K562 (cell line): ENCODE measurements around the gene CXCL6. TPM values are rescaled to one million over a fixed set of nuclear protein-coding genes. Genes with fewer than 3 reads are reported as not detected.

Source experiments
- ATAC-seq: fragments of 200-7000 bp; cut with Tn5 transposase; 3 replicates; pipeline ENCODE4 v1.9.1; 2020; ENCODE audit warnings: moderate library complexity
- BruUV-seq: library from RNA; stranded (reverse); fragments of 400-500 nt; replicated peaks from 2 replicates; lab custom pipeline; 2021; lab: Mats Ljungman, UMichigan
- CTCF ChIA-PET: fragments of 300-600 bp; formaldehyde crosslinking; extraction: SDS; loops from one replicate; lab custom pipeline; 2021; ENCODE audit warnings: low intra/inter-chr PET ratio; lab: Yijun Ruan, JAX
- POLR2A ChIA-PET: fragments of 300-600, 350-650 bp; sonication (Branson Sonifier 250); formaldehyde crosslinking; extraction: SDS; loops from one replicate; lab custom pipeline; 2021; ENCODE audit warnings: antibody characterized with exemption, inconsistent platforms; lab: Yijun Ruan, JAX
- DNase-seq, 4 experiments: peaks; one replicate each; pipeline versions ENCODE4 v3.0.0 to v3.0.0-alpha.2; 2011 to 2018; ENCODE audit warnings: low spot score in 3 of 4, mixed read lengths in 3 of 4; ENCODE audit errors: extremely low read depth in 1 of 4
- FAIRE-seq: peaks from 2 replicates; lab custom pipeline; 2011; peaks lifted over from hg19 to GRCh38; lab: Jason Lieb, UNC
- H2AFZ ChIP-seq: 2 replicates; pipeline ENCODE4 v1.6.0; 2011; ENCODE audit warnings: low read depth, low read length, control low read depth, inconsistent platforms
- H3K27ac ChIP-seq: fragments of 200-600 bp; 3 replicates; pipeline ENCODE4 v1.8.0; 2011; ENCODE audit warnings: low read depth, mild to moderate bottlenecking, control low read depth, inconsistent platforms, low read length, moderate library complexity, mixed read lengths; ENCODE audit errors: extremely low read depth
- H3K27me3 ChIP-seq, 2 experiments: fragments of 300-600 bp in 1 of 2; 2 replicates in 1 of 2; 3 replicates in 1 of 2; pipeline versions ENCODE4 v1.6.0 to v1.8.0; 2011; ENCODE audit warnings: inconsistent platforms in 2 of 2, low read length in 2 of 2, mild to moderate bottlenecking in 1 of 2, mixed read lengths in 1 of 2, moderate library complexity in 1 of 2; ENCODE audit not compliant: control insufficient read depth in 2 of 2, insufficient read depth in 2 of 2
- H3K36me3 ChIP-seq: fragments of 300-600 bp; 3 replicates; pipeline ENCODE4 v1.8.0; 2011; ENCODE audit warnings: mild to moderate bottlenecking, low read length, inconsistent platforms; ENCODE audit not compliant: control insufficient read depth, insufficient read depth
- H3K4me1 ChIP-seq, 2 experiments: fragments of 200-600 bp in 1 of 2; replicated peaks in 1 of 2; 2 replicates in 1 of 2; 3 replicates in 1 of 2; pipeline versions ENCODE4 v1.5.1 to v1.8.0; 2011; ENCODE audit warnings: inconsistent platforms in 2 of 2, low read length in 2 of 2, mild to moderate bottlenecking in 1 of 2, mixed read lengths in 1 of 2, moderate library complexity in 1 of 2; ENCODE audit not compliant: control insufficient read depth in 2 of 2, insufficient read depth in 2 of 2
- H3K4me2 ChIP-seq: 2 replicates; pipeline ENCODE4 v1.6.1; 2011; ENCODE audit warnings: low read length, control low read depth, inconsistent platforms, mixed read lengths; ENCODE audit not compliant: insufficient read depth
- H3K4me3 ChIP-seq: fragments of 200-600 bp; sonication (generic), shearing (Covaris generic); 2 replicates; pipeline ENCODE4 v1.5.1; 2016; ENCODE audit warnings: control low read depth, inconsistent platforms
- H3K79me2 ChIP-seq: fragments of 200-600 bp; 3 replicates; pipeline ENCODE4 v1.8.0; 2011; ENCODE audit warnings: low read length, inconsistent platforms; ENCODE audit not compliant: control insufficient read depth, insufficient read depth
- H3K9ac ChIP-seq, 2 experiments: 2 replicates each; pipeline versions ENCODE4 v1.6.0 to v1.6.1; 2011; ENCODE audit warnings: low read depth in 2 of 2, low read length in 2 of 2, control low read depth in 1 of 2, inconsistent platforms in 1 of 2, mild to moderate bottlenecking in 1 of 2, mixed read lengths in 1 of 2; ENCODE audit not compliant: insufficient read depth in 1 of 2
- H3K9me1 ChIP-seq: one replicate; pipeline ENCODE4 v1.6.0; 2011; ENCODE audit warnings: inconsistent platforms, mild to moderate bottlenecking, low read length, moderate library complexity; ENCODE audit not compliant: control insufficient read depth, insufficient read depth
- H3K9me3 ChIP-seq: replicated peaks from 2 replicates; pipeline ENCODE4 v1.5.1; 2011; ENCODE audit warnings: low read depth, low read length, inconsistent platforms; ENCODE audit not compliant: control insufficient read depth, insufficient read depth
- H4K20me1 ChIP-seq: replicated peaks from 2 replicates; pipeline ENCODE4 v1.6.1; 2011; ENCODE audit warnings: low read length, inconsistent platforms, mixed read lengths; ENCODE audit not compliant: control insufficient read depth, insufficient read depth
- CHD1 ChIP-seq: fragments of 200-600 bp; sonication (generic); IDR thresholded peaks from one replicate; pipeline ENCODE4 v1.6.1; 2012; ENCODE audit warnings: mild to moderate bottlenecking, moderate library complexity, low read length, inconsistent platforms
- MAZ ChIP-seq, 2 experiments: fragments of 450-650 bp in 1 of 2; sonication (generic) in 1 of 2; formaldehyde crosslinking; IDR thresholded peaks in 1 of 2; conservative IDR thresholded peaks in 1 of 2; 2 replicates each; pipeline versions ENCODE4 v1.4.0 to v1.5.0; 2020; ENCODE audit warnings: mild to moderate bottlenecking in 1 of 2, missing genetic modification reagents in 1 of 2
- MED1 ChIP-seq: sonication (generic); formaldehyde crosslinking; IDR thresholded peaks from 2 replicates; pipeline ENCODE4 v1.8.1; 2023; ENCODE audit warnings: missing genetic modification reagents, borderline replicate concordance
- PBX2 ChIP-seq, 2 experiments: IDR thresholded peaks in 1 of 2; conservative IDR thresholded peaks in 1 of 2; 2 replicates each; pipeline ENCODE4 v1.6.1; 2016; ENCODE audit warnings: low read depth in 2 of 2, mild to moderate bottlenecking in 1 of 2, missing compliant biosample characterization in 1 of 2, missing genetic modification characterization in 1 of 2, moderate library complexity in 1 of 2
- POLR3A ChIP-seq: IDR thresholded peaks from 2 replicates; pipeline ENCODE4 v1.6.1; 2011; ENCODE audit warnings: borderline replicate concordance, mild to moderate bottlenecking, moderate library complexity; ENCODE audit not compliant: insufficient read length, insufficient read depth; ENCODE audit errors: extremely low read depth
- RAD21 ChIP-seq, 2 experiments: fragments of 250-450 bp in 1 of 2; fragments of 450-650 bp in 1 of 2; sonication (Bioruptor Pico) in 1 of 2; formaldehyde crosslinking in 1 of 2; IDR thresholded peaks in 1 of 2; conservative IDR thresholded peaks in 1 of 2; 2 replicates each; pipeline versions ENCODE4 v1.4.0 to v1.8.0; 2020 to 2022; ENCODE audit warnings: mild to moderate bottlenecking in 2 of 2, moderate library complexity in 1 of 2
- RAD51 ChIP-seq: fragments of 450-650 bp; IDR thresholded peaks from 2 replicates; pipeline ENCODE4 v1.7.1; 2016; ENCODE audit warnings: low read depth, mild to moderate bottlenecking, borderline replicate concordance
- REST ChIP-seq, 2 experiments: fragments of 450-650 bp; formaldehyde crosslinking in 1 of 2; IDR thresholded peaks; 2 replicates each; pipeline versions ENCODE4 v1.4.0 to v1.6.1; 2014 to 2020; ENCODE audit warnings: mild to moderate bottlenecking in 2 of 2, borderline replicate concordance in 1 of 2, low read depth in 1 of 2
- ZNF764 ChIP-seq: fragments of 250-450 bp; sonication (Bioruptor Pico); IDR thresholded peaks from 2 replicates; pipeline ENCODE4 v1.4.0; 2020; ENCODE audit warnings: low read depth, mild to moderate bottlenecking, moderate library complexity
- ZNF830 ChIP-seq: fragments of 250-450 bp; sonication (Bioruptor Pico); IDR thresholded peaks from 2 replicates; pipeline ENCODE4 v1.5.0; 2021; ENCODE audit warnings: mild to moderate bottlenecking
- WGBS: fragments of 100-300 bp; shearing (Covaris generic); methylation state at CpG from one replicate; pipeline ENCODE4 v1.1.6; 2016; ENCODE audit warnings: low coverage, mixed read lengths; ENCODE audit not compliant: insufficient coverage; ENCODE audit errors: missing lambda C conversion rate; 5-methylcytosine and 5-hydroxymethylcytosine counted together
- in situ Hi-C: fragments of 300-500 bp; cut with MboI; formaldehyde crosslinking; loops from 4 replicates; pipeline ENCODE4 v1.15.0; 2018; ENCODE audit warnings: inconsistent platforms, mixed read lengths
- intact Hi-C: fragments of 100-400 bp; cut with micrococcal nuclease; formaldehyde crosslinking; loops from 2 replicates; pipeline ENCODE4 v1.14.2; 2022
- polyA plus RNA-seq, 8 experiments: library from polyadenylated mRNA; depleted of rRNA in 4 of 8; stranded (reverse) in 5 of 8; unstranded in 3 of 8; fragments of >200 nt; fragmentation: Nextera tagmentation in 2 of 8; fragmentation: Illumina TruSeq in 1 of 8; extraction: Ambion mirVana in 2 of 8; extraction: Trizol in 1 of 8; gene quantifications; 2 replicates each; pipeline versions ENCODE4 v1.2.1 to v1.2.3, GENCODE V29; 2011 to 2014; ENCODE audit warnings: inconsistent platforms in 1 of 8, missing spikeins in 1 of 8
- total RNA-seq, 7 experiments: library from RNA; depleted of rRNA in 6 of 7; stranded (reverse); fragments of >200 nt in 6 of 7; fragmentation: Illumina TruSeq in 2 of 7; extraction: Trizol in 2 of 7; gene quantifications; 2 replicates each; pipeline versions ENCODE4 v1.2.1 to v1.2.3, GENCODE V29; 2011 to 2021; ENCODE audit warnings: low replicate concordance in 1 of 7

The CXCL6 gene
- total and polyA plus RNA-seq, 9 of the 15 experiments (the other 6 are each of a cell fraction or from before 2014, with no cell fraction given) = not detected

- peak; percentile 64 for ATAC-seq
- Histone ChIP-seq H3K27ac (no peak overlapping the region), H3K79me2 (no peaks in the 10 kb centered on the region), H3K4me2 (no peak overlapping the region), H3K4me1 (peaks cover 7 to 9% of the 10 kb centered on the region in 2 experiments; a peak in 4 of 5 replicates), H3K9me1 (no peaks in the 10 kb centered on the region), H2AFZ (no peak overlapping the region), H3K4me3 (no peak overlapping the region), H3K36me3 (no peaks in the 10 kb centered on the region), H3K9ac (no peak overlapping the region), H3K9me3 (no peaks in the 10 kb centered on the region), H3K27me3 (no peaks in the 10 kb centered on the region), H4K20me1 (no peaks in the 10 kb centered on the region)
- DNase-seq = peak in 2 of 4 experiments; percentile 46 to 56
- ChIA-PET CTCF (interaction anchor here (0.5 to 0.8 kb wide), 3 partner anchors 177 to 270 kb away, joined by 3 to 5 read pairs (median 3); no protein-coding TSS in a partner anchor), POLR2A (no interaction called here)
- intact Hi-C loops (loop anchor here (1.0 kb wide), 2 partner anchors 135 to 202 kb away; no protein-coding TSS in a partner anchor), in situ Hi-C loops (no loop called here)
- peak; percentile 86 for FAIRE-seq
- no TSS peak for BruUV-seq
- 24% methylated on average over 2 of the region's 2 CpGs for WGBS
- TF ChIP-seq ZNF830 (CRISPR knock-in tag) (no peak), PBX2 (CRISPR knock-in tag; IDR thresholded peaks at IDR 0.05; ENCODE audit: low read depth) (no peak), PBX2 (tag; conservative IDR thresholded peaks at IDR 0.05; ENCODE audit: low read depth) (no peak), MED1 (CRISPR knock-in tag) (no peak), POLR3A (no peak), RAD51 (no peak), REST (IDR thresholded peaks at IDR 0.05; ENCODE audit: borderline replicate concordance) (peak; percentile 76), REST (CRISPR knock-in tag; IDR thresholded peaks at IDR 0.05; ENCODE audit: low read depth) (no peak), ZNF764 (no peak), MAZ (CRISPR knock-in tag; conservative IDR thresholded peaks at IDR 0.05 in 1 of 2, IDR thresholded peaks at IDR 0.05 in 1 of 2) (peak in 1 of 2 experiments; percentile 29; a peak in 1 of 4 replicates), CHD1 (no peak), RAD21 (CRISPR knock-in tag; conservative IDR thresholded peaks at IDR 0.05 in 1 of 2, IDR thresholded peaks at IDR 0.05 in 1 of 2) (peak; percentile 69 to 76)
Observed at GRCh38 chr4:73864365-73864764, 27.9 kb downstream of the CXCL6 start.
